PC-9 (cell line): Measurements from ENCODE around the gene PFKFB1. TPM values are rescaled to one million over a fixed set of nuclear protein-coding genes. Genes with fewer than 3 reads are reported as not detected.

Experiments used
- BruUV-seq: library from RNA; stranded (reverse); fragments of 400-500 nt; replicated peaks from 2 replicates; lab custom pipeline; 2021; lab: Mats Ljungman, UMichigan
- CTCF ChIA-PET: fragments of 300-600 bp; sonication (Branson Sonifier 250); formaldehyde crosslinking; loops from one replicate; lab custom pipeline; 2022; ENCODE audit warnings: antibody characterized with exemption; lab: Charles Lee
- POLR2A ChIA-PET: fragments of 300-600 bp; sonication (Branson Sonifier 250); formaldehyde crosslinking; loops from one replicate; lab custom pipeline; 2022; ENCODE audit warnings: antibody characterized with exemption; ENCODE audit not compliant: unreplicated experiment; lab: Charles Lee
- DNase-seq, 2 experiments: peaks; one replicate each; pipeline versions ENCODE4 v3.0.0 to v3.0.0-alpha.2; 2015 to 2022; ENCODE audit warnings: mixed read lengths in 1 of 2
- H2AFZ ChIP-seq: fragments of 200-600 bp; sonication (generic); 2 replicates; pipeline ENCODE4 v1.8.1; 2017; ENCODE audit warnings: antibody characterized with exemption
- H3F3A ChIP-seq: fragments of 200-600 bp; sonication (generic); 2 replicates; pipeline ENCODE4 v1.8.1; 2017; ENCODE audit warnings: antibody characterized with exemption, mild to moderate bottlenecking, low read depth; ENCODE audit not compliant: insufficient read depth
- H3K27ac ChIP-seq: fragments of 200-600 bp; sonication (generic); 2 replicates; pipeline ENCODE4 v1.6.1; 2016; ENCODE audit warnings: mixed run types
- H3K27me3 ChIP-seq: fragments of 200-600 bp; sonication (generic); 2 replicates; pipeline ENCODE4 v1.6.1; 2016; ENCODE audit warnings: low read depth, mixed run types; ENCODE audit not compliant: insufficient read depth
- H3K36me3 ChIP-seq: fragments of 200-600 bp; sonication (generic); 2 replicates; pipeline ENCODE4 v1.6.1; 2016; ENCODE audit warnings: low read depth, mixed run types
- H3K4me1 ChIP-seq: fragments of 200-600 bp; sonication (generic); replicated peaks from 2 replicates; pipeline ENCODE4 v1.6.1; 2016; ENCODE audit warnings: mixed run types; ENCODE audit not compliant: insufficient read depth
- H3K4me2 ChIP-seq: fragments of 200-600 bp; sonication (generic); 2 replicates; pipeline ENCODE4 v1.6.1; 2017; ENCODE audit warnings: mixed run types
- H3K4me3 ChIP-seq: fragments of 200-600 bp; sonication (generic); 2 replicates; pipeline ENCODE4 v1.6.1; 2016; ENCODE audit warnings: mixed run types
- H3K79me2 ChIP-seq: fragments of 200-600 bp; sonication (generic); 2 replicates; pipeline ENCODE4 v1.6.1; 2017; ENCODE audit warnings: low read depth, mixed run types
- H3K9me2 ChIP-seq: fragments of 200-600 bp; sonication (generic); 2 replicates; pipeline ENCODE4 v1.8.1; 2017; ENCODE audit warnings: mild to moderate bottlenecking; ENCODE audit not compliant: insufficient read depth
- H3K9me3 ChIP-seq: fragments of 200-600 bp; sonication (generic); 2 replicates; pipeline ENCODE4 v1.8.1; 2016; ENCODE audit warnings: low read depth; ENCODE audit not compliant: insufficient read depth
- H4K20me1 ChIP-seq: fragments of 200-600 bp; sonication (generic); 2 replicates; pipeline ENCODE4 v1.8.1; 2017; ENCODE audit not compliant: insufficient read depth
- EZH2 ChIP-seq: fragments of 200-600 bp; sonication (generic); IDR thresholded peaks from 2 replicates; pipeline ENCODE4 v1.8.0; 2017; ENCODE audit warnings: antibody characterized with exemption, low read depth
- intact Hi-C: fragments of 100-400 bp; cut with micrococcal nuclease; formaldehyde crosslinking; loops from one replicate; pipeline ENCODE4 v1.10.0; 2022; ENCODE audit not compliant: unreplicated experiment
- total RNA-seq: library from RNA; stranded (reverse); gene quantifications from 2 replicates; pipeline ENCODE4 v1.2.3, GENCODE V29; 2021
- TF ChIP-seq, protein P1 (sequence below): fragments of 200-600 bp; sonication (generic); conservative IDR thresholded peaks from 2 replicates; pipeline ENCODE4 v1.6.1; 2017; ENCODE audit warnings: mixed run types, antibody characterized with exemption, mild to moderate bottlenecking, moderate library complexity

The PFKFB1 gene
- total RNA-seq, 1 experiment from 2014 or later: 0.74 TPM

DNA sequence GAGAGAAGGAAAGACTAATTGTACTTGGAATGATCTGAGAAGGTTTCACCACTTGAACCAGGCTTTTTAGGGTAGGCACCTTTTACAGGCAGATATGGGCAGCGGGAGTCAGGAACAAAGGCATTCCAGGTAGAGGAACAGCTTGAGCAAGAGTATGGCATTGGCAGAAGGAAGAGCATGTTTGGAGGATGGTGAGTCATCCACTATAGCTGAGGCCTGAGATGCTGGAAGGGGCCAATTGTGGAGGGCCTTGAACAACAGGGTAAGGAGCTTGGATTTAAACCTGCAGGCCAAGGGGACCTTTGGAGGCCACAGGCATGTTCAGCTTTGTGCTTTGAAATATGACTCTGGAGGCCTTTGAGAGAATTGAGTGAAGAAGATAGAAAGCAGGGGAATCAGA lies 32.2 kb downstream of the PFKFB1 start:
- Histone ChIP-seq H4K20me1 (no peaks in the 10 kb centered on the region), H3K27ac (no peak overlapping the region), H2AFZ (no peak overlapping the region), H3K79me2 (no peaks in the 10 kb centered on the region), H3K4me1 (no peaks in the 10 kb centered on the region), H3F3A (no peaks in the 10 kb centered on the region), H3K9me2 (no peaks in the 10 kb centered on the region), H3K4me2 (no peak overlapping the region), H3K9me3 (no peaks in the 10 kb centered on the region), H3K27me3 (no peaks in the 10 kb centered on the region), H3K36me3 (no peaks in the 10 kb centered on the region), H3K4me3 (no peak overlapping the region)
- BruUV-seq: no TSS peak
- DNase-seq: no peak
- TF ChIP-seq, protein P1, sequence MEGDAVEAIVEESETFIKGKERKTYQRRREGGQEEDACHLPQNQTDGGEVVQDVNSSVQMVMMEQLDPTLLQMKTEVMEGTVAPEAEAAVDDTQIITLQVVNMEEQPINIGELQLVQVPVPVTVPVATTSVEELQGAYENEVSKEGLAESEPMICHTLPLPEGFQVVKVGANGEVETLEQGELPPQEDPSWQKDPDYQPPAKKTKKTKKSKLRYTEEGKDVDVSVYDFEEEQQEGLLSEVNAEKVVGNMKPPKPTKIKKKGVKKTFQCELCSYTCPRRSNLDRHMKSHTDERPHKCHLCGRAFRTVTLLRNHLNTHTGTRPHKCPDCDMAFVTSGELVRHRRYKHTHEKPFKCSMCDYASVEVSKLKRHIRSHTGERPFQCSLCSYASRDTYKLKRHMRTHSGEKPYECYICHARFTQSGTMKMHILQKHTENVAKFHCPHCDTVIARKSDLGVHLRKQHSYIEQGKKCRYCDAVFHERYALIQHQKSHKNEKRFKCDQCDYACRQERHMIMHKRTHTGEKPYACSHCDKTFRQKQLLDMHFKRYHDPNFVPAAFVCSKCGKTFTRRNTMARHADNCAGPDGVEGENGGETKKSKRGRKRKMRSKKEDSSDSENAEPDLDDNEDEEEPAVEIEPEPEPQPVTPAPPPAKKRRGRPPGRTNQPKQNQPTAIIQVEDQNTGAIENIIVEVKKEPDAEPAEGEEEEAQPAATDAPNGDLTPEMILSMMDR: no peak
- no peak for TF ChIP-seq EZH2
- ChIA-PET POLR2A (no interaction called here), CTCF (no interaction called here)
- intact Hi-C loops: no loop called here

DNA sequence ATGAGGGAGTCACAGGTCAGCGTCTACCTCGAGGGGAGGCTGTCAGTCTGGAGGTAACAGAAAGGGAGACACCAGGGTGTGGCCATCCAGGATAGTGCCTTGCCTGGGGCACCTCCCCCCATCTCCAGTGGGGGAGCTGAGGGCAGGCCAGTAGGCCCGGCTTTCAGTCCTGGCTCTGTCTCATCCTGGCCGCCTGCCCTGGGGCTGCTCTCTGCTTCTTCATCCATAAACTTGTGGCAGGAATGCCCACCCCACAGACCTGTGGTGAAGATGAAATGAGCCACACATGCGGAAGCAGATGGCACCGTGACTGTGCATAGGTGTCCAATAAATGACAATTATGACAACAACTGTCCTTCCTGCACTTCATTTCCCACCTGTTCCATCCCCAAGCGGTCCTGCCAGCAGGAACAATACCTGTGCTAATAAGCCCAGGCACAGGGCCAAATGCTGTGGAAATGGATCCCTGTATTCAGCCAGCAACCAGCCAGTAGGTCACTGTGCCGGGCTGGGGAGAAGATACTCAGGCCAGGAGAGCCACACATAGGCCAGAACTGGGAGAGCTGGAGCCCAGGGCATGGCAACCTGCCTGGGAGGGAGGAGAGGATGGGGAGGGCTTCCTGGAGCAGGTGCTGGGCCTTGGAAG lies 43.1 kb downstream of the PFKFB1 start:
- Histone ChIP-seq H3K9me2 (no peaks in the 10 kb centered on the region), H3K27ac (no peak overlapping the region), H3K4me2 (no peak overlapping the region), H3K9me3 (no peaks in the 10 kb centered on the region), H3K4me3 (no peak overlapping the region), H3K36me3 (no peaks in the 10 kb centered on the region), H3K4me1 (no peaks in the 10 kb centered on the region), H4K20me1 (no peaks in the 10 kb centered on the region), H2AFZ (no peak overlapping the region), H3K27me3 (no peaks in the 10 kb centered on the region), H3F3A (no peaks in the 10 kb centered on the region), H3K79me2 (no peaks in the 10 kb centered on the region)
- DNase-seq: no peak
- BruUV-seq: no TSS peak
- intact Hi-C loops: no loop called here
- ChIA-PET CTCF (no interaction called here), POLR2A (no interaction called here)
- TF ChIP-seq, protein P1: no peak
- no peak for TF ChIP-seq EZH2

DNA sequence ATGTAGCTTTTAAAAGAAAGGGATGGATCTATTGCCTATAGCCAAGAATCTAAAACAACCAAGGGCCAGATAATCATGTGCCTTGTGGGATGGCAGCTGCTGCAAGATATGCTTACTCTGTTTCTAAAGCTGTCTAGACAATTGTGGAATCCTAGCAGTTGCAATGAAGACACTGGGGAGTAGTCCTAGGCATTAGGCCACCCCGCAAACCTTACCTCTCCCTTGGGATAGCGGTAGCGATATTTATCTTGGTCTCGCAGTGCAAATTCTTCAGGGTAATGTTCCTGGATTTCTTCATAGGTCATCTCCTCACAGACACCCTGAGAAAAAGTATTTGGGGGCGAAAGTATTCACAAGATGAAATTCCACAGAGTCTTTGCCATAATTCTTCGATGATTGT lies 48.8 kb downstream of the PFKFB1 start:
- Histone ChIP-seq H3K27me3 (no peaks in the 10 kb centered on the region), H3K4me1 (no peaks in the 10 kb centered on the region), H4K20me1 (no peaks in the 10 kb centered on the region), H3K9me3 (no peaks in the 10 kb centered on the region), H3K4me3 (no peak overlapping the region), H3K36me3 (no peaks in the 10 kb centered on the region), H3K27ac (no peak overlapping the region), H3K4me2 (no peak overlapping the region), H3K9me2 (no peaks in the 10 kb centered on the region), H3K79me2 (no peaks in the 10 kb centered on the region), H3F3A (no peaks in the 10 kb centered on the region), H2AFZ (no peak overlapping the region)
- TF ChIP-seq EZH2: no peak
- TF ChIP-seq, protein P1: no peak
- ChIA-PET POLR2A (no interaction called here), CTCF (no interaction called here)
- no peak for DNase-seq
- intact Hi-C loops: no loop called here
- BruUV-seq: no TSS peak
